ENCODE results near the gene RFPL2.
"Not testable (repeated sequence)": the region's sequence is repeated elsewhere in the genome, so short reads cannot be mapped to it uniquely, and the experiment has no call there.

Gene RFPL2

DNA sequence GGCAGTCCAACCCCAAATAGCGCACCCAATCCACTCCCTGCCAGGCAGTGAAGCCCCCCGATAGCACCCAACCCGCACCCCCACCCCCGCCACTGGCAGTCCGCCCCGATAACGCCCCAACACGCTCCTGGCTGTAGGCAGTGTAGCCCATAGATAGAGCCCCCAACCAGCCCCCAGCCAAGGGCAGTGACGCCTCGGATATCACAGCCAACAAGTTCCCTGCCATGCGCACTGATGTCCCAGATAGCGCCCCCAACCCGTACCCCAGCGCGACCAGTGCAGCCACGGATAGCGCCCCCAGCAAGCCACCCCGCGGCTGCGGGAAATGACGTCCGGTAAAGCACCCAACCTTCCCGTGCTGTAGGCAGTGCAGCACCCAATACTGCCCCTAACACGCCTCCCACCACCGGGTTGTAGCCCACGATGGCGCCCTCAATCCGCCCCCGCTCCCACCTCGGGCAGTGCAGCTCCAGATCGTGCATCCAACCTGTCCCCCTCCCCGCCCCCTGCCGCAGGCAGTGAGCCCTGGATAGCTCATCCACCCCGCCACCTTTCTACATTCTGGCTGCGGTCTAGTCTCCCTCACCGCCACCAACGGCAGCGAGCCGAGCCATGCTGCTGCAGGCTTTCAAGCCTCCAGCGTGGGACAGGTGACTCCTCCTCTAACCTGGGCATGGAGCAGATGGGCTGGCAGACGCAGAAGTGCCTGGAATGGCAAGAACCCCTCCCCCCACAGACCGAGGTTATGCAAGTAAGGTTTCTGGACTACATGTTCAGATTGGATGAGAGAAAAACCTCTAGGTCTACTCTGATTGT is 625 bp downstream of the RFPL2 start:
- no peak for DNase-seq

DNA sequence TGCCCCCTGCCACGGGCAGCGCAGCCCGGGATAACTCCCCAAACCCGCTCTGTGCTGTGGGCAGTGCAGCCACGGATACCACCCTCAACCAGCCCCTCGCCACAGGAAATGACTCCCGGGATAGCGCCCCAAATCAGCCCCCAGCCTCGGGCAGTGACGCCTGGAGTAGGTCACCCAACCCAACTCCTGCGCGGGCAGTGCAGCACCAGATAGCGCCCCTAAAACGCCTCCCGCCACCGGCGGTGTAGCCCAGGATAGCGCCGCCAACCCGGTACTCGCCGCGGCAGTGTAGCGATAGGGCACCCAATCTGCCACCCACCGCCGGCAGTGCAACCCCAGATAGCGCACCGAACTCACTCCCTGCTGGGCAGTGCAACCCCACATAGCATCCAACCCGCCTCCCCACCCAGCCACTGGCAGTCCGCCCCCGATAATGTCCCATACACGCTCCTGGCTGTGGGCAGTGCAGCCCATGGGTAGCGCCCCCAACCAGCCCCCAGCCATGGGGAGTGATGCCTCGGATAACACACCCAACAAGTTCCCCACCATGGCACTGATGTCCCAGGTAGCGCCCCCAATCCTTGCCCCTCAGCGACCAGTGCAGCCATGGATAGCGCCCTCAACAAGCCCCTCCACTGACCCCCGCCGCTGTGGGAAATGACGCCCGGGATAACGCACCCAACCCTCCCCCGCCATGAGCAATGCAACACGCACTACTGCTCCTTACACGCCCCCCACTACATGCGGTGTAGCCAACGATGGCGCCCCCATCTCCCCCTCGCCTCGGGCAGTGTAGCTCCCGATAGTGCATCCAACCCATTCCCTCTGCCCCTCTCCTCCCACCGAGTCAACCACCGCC is 1.5 kb downstream of the RFPL2 start:
- DNase-seq: no peak

DNA sequence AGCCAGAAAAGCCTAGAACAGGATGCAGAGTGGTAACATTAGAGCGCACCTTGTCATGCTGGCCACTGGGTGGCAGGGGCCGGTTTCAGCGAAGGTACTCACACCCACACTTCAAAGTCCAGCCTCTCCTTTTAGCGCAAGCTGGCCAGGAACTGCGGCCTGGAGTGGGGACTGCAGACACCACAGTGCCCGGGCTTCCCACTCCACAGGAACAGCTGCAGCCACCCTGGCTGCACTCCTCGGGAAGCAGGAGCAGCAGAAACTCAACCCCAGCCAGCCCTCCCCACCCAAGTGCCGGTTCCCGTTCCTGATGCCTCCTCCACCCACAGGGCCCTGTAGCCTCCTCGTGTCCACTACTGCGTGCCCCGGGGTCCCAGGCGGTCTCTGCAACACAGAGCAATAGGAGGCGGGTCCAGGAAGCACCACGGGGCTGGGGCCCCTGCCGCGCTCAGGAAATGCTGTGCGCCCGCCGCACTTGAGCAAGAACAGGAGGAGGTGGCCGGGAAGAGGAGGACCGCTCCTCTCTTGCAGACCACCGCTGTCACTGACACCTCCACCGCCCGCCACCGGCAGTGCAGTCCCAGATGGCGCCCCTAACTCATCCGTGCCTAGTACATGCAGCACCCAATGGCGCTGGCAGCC is 2.2 kb downstream of the RFPL2 start:
- no peak for DNase-seq

DNA sequence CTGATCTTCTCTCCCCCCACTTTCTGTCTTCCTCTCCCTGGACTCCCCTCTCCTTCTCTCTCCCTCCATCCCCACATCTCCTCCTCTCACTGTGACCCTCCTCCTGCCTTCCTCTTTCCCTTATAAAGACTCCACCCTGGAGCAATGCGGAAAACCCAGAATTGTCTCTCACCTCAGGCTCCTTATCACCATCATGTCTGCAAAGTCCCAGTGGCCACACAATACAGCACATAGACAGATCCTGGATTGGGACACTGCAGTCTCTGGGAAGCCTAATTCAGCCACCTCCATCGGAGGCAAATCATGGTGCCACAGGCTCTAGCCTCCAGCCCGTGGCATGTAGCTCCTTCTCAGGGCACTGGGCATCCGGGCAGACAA is 2.7 kb downstream of the RFPL2 start:
- no peak for DNase-seq

DNA sequence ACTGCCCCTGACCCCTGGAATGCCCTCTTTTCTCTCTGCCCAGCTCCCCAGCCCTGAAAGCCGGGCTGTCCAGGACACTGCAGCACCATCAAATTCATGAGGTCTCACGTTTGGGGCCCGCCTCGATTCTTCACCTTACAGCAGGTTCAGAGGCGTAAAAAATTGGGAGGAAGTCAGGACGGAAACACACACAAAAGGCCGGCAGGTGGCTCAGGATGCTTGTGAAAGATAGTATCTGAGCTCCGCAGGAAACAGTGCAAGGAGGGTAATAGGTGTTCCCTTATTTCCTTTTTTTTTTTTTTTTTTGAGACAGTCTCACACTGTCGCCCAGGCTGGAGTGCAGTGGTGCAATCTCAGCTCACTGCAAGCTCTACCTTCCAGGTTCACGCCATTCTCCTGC is 4.1 kb downstream of the RFPL2 start:
- DNase-seq: no peak

DNA sequence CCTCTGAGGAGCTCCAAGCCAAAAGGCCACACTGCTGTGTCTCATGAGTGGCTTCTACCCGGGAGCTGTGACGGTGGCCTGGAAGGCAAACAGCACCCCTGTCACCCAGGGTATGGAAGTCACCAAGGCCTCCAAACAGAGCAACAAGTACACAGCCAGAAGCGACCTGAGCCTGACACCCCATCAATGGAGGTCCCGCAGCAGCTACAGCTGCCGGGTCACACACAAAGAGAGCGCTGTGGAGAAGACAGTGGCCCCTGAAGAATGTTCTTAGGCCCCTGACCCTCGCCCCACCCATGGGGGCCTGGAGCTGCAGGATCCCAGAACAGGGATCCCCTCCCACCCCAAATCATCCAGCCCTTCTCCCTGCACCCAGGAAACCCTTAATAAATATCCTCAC is 4.9 kb downstream of the RFPL2 start:
- DNase-seq: no peak

DNA sequence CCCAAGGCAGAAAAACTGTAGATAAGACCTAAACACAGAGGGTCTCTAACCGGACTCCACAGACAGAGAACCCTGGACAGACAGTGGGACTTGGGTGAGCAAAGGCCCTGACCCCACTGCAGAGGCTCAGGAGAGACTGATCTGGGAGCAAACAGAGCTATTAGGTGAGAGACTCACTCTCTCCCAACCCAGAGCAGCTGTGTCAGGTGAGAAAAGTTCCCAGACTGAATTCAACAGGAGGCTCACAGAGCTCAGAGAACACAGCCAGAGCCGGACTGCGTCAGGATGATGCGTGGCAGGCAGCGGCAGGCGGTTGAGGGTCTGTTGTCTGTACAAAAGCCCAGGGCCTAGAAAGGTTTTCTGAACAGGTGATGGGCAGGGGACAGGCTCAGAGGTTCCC is 5.5 kb downstream of the RFPL2 start:
- DNase-seq: no peak

DNA sequence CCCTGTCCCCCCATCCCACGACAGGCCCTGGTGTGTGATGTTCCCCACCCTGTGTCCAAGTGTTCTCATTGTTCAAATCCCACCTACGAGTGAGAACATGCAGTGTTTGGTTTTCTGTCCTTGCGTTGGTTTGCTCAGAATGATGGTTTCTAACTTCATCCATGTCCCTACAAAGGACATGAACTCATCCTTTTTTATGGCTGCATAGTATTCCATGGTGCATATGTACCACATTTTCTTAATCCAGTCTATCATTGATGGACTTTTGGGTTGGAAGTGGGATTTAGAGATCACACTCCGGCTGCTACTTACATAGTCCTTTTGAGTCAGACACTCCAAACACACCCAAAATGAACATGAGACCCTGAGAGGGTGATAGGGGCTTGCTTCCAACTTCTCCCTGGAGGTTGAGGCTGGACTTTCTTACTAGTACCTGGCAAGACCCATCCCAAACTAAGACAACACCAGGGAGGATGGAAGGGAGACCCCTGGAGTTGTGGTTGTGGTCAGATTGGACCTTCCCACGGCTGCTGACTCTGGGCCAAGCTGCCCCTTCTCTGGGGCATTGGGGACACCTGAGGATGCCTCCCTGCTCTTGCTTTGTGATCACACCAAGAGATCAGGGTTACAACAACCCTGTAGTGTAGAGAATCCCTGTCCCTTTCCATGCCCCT is 7.2 kb downstream of the RFPL2 start:
- not testable (repeated sequence) for DNase-seq

DNA sequence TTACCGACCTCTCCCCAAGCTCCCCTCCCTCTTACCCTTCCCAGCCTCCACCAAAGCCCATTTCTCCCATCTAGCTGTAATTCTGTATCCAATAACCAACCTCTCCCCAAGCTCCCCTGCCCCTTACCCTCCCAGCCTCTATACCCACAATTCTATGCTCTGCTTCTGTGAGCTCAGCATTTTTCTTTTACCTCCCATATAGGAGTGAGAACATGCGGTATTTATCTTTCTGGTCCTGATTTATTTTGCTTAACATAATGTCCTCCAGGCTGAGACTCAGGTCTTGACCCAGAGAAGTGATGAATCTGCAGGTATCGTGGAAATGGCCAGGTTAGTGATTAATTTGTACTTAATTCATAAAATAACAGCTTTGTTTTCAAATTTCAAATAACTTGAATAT is 9.0 kb downstream of the RFPL2 start:
- DNase-seq: not testable (repeated sequence)

DNA sequence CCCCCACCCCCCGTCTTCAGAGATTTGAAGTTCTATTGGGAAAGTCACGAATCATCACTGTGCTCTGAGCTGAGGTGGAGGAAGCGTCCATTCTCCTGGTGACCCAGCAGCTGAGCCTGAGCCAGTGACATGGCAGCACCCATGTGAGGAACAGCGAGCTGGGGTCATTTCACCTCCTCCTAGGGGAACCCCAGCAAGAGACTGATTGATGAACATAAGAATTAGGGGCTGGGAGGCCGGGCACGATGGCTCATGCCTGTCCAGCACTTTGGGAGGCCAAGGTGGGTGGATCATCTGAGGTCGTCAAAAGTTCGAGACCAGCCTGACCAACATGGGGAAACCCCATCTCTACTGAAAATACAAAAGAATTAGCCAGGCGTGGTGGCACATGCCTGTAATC is 11.5 kb downstream of the RFPL2 start:
- not testable (repeated sequence) for DNase-seq

DNA sequence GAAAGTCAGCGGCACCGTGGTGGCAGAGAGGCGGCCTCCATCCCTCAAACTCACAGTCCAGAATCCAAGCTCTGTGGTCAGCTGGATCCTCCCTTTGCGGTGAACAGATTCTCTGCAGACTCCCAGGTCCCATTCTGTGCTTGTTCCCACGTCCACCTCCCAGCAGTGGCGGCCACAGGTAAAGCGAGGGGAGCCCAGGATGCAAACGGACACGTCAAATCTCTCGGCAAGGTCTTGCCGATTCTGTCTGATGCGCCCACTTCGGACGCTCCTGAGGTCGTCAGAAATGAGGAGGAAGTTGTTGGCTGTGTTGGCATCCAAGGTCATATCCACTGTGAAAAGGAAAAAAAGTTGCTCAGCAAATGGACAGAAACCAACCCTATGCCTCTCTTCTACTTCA is 13.9 kb downstream of the RFPL2 start:
- DNase-seq: not testable (repeated sequence)

DNA sequence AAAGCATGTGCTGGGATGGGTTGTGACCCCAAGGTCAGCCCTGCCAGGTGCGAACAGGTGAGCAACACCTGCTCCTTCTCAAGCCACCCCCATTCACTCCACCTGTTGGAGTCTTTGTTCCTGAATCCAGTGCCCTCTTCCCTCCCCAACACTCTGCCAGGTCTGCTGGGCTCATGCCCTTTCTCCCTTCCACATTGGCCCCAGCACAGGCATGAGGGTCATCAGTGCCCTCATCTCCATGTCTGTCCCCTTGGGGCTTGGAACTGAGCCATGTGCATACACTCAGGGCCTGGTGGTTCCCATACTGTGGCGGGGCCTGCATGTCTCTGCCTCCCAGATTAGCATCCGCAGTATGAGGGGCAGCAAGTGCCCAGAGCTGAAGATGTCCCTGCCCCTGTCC is 19.1 kb downstream of the RFPL2 start:
- no peak for DNase-seq

DNA sequence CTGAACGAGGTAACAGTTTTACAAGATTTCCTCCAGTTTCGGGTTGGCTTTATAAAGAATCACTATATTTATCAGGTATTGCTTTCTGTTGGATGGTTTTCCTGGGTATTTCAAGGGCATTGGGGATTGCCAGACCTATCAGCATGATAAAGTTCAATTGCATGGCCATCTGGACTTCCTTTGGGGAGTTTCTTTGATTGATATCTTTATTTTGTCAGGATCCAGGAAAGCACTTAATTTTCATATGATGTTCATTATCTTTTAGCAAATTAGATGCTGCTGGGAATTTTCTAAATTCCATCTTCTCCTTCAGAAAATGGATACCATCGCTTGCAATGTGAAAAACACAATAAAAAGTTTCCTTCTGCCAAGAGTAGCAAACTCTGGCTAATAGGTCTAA is 21.2 kb downstream of the RFPL2 start:
- no peak for DNase-seq

DNA sequence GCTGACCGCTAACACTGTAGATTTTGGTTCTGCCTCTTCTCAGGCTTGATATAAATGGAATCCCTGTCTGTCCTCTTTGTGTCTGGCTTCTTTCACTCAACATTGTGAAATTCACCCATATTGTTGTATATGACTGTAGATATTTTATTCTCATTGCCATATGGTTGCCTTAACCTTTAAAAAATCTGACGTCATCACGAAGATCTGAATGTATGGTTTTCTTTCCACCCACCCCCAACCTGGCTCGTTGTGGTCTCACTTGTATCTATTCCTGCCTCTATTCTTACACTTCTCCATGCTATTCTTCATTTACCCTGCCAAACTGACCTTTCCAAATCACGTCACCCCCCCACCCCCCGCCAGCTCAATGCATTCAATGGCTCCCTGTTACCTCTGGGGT is 23.8 kb downstream of the RFPL2 start:
- DNase-seq: no peak

DNA sequence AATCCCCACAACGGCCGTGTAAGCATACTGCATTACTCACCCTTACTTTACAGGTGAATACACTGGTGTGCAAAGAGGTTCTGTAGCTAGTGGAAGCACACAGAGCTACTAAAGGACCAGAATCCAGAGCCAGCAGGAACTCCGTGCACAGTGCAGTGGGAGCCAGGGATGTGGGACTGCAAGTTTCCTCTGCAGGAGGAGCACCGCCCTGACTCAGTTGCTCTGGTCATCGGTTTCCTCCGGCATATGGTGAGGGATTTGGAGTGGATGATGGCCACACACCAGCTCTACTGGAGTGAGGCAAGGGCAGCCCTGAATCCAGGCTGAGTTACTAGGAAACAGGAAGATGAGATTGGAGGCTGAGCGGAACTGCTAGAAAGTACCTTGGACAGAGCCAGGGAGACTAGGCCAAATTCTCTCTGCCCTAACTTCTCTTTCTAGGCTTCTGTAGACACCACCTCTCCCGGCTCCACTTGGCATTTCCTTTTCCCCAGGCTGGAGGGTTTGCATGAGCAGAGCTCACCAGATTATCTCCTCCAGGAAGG is 27.6 kb downstream of the RFPL2 start:
- DNase-seq: no peak

DNA sequence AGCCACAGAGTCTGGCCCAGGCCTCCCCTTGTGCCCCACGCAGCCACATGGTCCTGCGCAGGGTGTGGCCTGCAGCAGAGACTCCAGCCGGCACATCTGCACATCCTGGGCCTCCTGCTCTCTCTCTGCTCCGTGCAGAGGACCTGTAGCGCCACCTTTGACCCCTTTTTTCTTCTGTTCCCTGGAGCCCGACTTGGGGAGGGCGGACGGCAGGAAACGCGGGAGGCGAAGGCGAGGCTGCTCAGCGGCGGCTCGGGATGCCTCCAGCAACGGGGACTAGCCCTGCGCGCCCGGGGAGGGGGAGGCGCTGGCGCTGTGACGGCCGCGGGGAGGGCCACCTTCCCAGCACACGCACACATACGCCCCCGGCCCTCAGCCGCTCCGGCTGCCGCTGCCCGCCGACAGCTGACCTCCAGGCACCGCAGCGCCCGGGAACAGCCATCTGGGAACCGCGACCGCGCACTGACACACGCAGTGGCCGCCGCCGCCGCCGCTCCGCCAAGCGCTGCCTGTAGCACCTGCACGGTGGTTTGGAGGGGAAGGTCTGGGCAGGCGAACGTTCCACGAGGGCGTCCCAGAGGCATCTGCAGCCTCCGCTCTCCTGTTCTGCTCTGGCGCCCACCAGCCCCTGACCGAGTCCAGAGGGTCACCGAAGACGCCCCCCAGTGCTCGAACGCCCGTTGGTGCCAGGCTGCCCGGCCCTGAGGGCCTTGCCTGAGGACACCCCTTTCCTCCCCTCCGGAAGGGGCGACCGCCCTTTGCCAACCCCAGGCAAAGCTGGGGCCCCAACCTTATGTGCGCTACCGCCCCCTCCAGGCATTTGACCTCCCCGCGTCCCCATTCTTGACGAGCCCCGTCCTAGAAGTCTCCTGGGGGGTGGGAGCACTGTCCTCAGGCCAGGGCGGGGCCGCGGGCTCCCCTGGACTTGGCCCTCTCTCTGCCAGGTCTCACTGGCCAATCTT is 28.9 kb downstream of the RFPL2 start:
- DNase-seq: no peak

DNA sequence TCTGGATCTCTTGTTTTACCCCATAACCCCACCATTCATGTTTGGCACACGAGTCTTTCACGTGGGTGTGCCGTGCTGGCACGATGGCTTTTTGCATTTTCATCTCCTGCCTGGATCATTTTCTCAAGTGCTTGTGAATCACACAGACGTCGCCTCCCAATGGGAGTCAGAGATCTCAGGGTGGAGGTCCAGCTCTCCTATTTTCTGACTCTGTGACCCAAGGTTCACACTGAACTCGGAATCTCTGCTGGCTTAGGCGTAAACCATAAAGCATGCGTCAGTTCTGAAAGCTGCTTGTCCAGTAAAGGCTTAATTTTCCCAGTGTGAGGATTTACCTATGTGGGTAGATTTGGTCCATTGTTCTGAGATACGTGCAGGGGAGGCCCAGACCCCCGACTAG is 29.8 kb downstream of the RFPL2 start:
- DNase-seq: no peak

DNA sequence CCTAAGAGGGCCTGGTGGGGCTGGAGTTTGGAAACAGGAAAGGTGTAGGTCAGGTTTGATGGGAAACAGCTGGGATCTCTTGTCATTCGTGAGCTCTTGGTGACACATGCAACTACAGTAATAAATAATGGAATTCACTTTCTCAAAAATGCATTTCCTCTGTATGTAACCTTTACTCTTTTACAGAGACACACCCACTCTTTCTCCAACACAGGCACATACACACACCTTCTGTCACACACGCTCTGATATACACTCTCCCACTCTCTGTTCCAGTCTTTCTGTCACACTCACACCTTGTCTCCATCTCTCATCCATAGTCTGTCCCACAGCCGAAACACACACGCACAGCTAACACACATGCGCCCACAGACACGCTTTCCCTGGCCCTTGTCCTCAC is 39.2 kb downstream of the RFPL2 start:
- DNase-seq: no peak

DNA sequence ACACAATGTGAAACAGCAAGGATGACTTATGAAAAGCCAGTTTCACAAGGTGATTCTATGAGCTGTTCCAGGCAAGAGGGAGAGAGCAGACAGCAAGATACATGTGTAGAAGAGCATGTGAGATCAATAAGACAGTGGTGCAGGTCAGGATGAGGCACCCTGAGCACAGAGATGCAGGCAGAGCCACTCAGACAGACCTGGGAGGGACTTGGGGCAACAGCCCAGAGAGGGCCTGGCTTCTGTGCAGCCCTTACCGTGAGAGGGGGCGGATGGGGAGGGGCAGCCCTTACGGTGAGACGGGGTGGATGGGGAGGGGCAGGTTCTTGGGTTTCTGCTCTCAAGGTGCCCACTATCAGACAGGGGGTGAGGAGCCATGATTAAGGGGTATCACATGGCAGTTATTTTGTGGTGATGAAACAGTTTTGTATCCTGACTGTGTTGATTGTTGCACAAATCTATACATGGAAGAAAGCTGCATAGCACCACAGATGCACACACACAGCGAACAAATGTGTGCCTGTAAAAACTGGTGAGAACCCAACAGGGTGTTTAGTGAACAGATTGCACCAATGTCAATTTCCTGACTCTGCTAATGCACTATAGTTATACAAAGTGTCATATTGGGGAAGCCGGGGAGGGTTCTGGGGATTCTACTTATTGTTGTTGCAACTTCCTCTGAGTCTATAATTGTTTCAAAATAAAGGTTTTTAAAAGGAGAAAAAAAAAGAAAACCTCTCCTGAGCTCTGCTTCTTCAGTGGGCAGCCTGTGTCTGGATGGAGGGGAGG is 40.6 kb downstream of the RFPL2 start:
- DNase-seq: no peak

DNA sequence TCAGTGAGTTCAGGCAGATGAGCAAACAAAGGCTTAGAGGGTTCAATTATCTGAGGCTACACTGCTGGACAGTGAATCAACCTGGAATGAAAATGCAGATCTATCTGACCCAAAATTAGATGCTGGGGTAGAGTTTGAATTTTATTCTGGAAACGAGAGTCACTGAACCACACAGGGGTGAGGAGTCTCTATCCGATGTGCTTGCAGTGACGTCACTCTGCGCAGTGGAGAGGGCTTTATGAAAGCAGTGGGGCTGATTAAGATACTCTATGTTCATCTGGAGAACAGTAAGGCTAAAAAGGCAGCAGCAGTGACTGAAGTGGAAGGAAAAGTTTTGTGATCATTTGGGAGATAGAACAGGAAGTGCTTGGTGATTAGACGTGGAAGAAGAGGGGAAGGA is 44.5 kb downstream of the RFPL2 start:
- DNase-seq: not testable (repeated sequence)
